Mesothelial cell of epicardium (in vitro differentiated cells): ENCODE data around the gene ITPRIPL1. TPM values are rescaled to one million over a fixed set of nuclear protein-coding genes. Genes with fewer than 3 reads are reported as not detected.
"Not testable (repeated sequence)": the region's sequence is repeated elsewhere in the genome, so short reads cannot be mapped to it uniquely, and the experiment has no call there.

Experiments
- DNase-seq, 2 experiments: peaks; one replicate each; pipeline ENCODE4 v3.0.0; 2021; ENCODE audit warnings: low spot score in 2 of 2; ENCODE audit not compliant: unreplicated experiment in 2 of 2
- H3K27ac Mint-ChIP-seq: 2 replicates; pipeline ENCODE4 v1.8.0; 2021; ENCODE audit warnings: mixed read lengths
- H3K27me3 Mint-ChIP-seq: 2 replicates; pipeline ENCODE4 v1.8.0; 2021; ENCODE audit warnings: low read depth, mixed read lengths
- H3K36me3 Mint-ChIP-seq: 2 replicates; pipeline ENCODE4 v1.8.0; 2021; ENCODE audit warnings: mixed read lengths
- H3K4me1 Mint-ChIP-seq: 2 replicates; pipeline ENCODE4 v1.8.0; 2021; ENCODE audit warnings: mixed read lengths
- H3K4me3 Mint-ChIP-seq: 2 replicates; pipeline ENCODE4 v1.8.0; 2021; ENCODE audit warnings: mild to moderate bottlenecking, moderate library complexity, mixed read lengths
- H3K9me3 Mint-ChIP-seq: 2 replicates; pipeline ENCODE4 v1.8.0; 2021; ENCODE audit warnings: mixed read lengths
- total RNA-seq: library from RNA; stranded (reverse); gene quantifications from 3 replicates; pipeline ENCODE4 v1.2.1, GENCODE V29; 2021
- TF ChIP-seq, protein P1 (sequence below): fragments of 200-600 bp; sonication (generic); IDR thresholded peaks from one replicate; pipeline ENCODE4 v1.5.0; 2021; ENCODE audit warnings: antibody characterized with exemption; ENCODE audit not compliant: unreplicated experiment

Gene ITPRIPL1
- total RNA-seq: 8.9 to 12.0 TPM (median 10.9 TPM) in 3 replicates

DNA sequence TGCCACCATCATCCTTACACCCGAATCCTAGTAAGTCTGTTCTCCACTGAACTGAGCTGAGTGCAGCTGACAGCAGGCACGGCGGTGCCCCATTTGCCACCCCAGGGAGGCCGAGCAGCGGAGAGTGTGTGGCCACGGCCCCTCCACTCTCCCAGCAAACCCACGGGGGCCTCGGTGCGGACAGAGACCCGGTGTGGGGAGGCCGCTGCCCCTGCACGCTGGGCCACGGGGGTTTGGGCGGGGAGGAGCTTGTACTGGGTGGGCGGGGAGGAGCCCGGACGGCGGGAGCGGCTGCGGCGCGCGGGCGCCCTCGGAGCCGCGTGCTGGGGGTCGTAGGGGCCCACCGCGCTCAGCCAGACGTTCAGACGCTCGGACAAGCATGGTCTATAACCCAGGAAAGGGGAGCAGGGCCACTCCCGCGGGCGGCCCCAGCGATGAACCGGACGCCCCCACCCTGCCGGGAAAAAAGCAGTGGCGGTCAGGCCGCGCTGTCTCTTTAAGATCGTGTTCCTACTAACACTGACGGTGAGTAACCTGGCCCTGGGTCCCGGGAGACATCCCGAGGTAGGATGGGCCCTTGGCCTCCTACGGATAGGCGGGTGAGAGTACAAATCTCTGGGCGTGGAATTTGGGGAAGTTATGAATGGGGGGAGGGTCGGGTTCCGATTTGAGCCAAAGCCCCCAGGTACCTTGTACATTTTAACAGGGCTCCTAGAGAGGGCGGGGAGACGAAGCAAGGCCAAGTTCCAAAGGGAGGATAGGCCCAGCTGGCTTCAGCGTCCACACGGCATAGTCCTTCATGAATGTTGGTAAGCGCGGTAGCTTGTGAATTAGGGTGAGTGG, at the start of gene ITPRIPL1:
Gene ITPRIPL1 (plus strand): TSS at position 277 of the 843 bp plus-strand sequence. CDS start 523 bp downstream, at position 800.
- Mint-ChIP-seq H3K4me1 (peaks cover 20% of the 10 kb centered on the region), H3K27me3 (peaks cover 47% of the 10 kb centered on the region), H3K9me3 (no peaks in the 10 kb centered on the region), H3K4me3 (peak within 1 kb of the TSS; percentile 77), H3K36me3 (peaks cover 20% of the 10 kb centered on the region), H3K27ac (peak within 1 kb of the TSS; percentile 41)
- peak in 1 of 2 experiments; percentile 48 for DNase-seq
- TF ChIP-seq, protein P1, sequence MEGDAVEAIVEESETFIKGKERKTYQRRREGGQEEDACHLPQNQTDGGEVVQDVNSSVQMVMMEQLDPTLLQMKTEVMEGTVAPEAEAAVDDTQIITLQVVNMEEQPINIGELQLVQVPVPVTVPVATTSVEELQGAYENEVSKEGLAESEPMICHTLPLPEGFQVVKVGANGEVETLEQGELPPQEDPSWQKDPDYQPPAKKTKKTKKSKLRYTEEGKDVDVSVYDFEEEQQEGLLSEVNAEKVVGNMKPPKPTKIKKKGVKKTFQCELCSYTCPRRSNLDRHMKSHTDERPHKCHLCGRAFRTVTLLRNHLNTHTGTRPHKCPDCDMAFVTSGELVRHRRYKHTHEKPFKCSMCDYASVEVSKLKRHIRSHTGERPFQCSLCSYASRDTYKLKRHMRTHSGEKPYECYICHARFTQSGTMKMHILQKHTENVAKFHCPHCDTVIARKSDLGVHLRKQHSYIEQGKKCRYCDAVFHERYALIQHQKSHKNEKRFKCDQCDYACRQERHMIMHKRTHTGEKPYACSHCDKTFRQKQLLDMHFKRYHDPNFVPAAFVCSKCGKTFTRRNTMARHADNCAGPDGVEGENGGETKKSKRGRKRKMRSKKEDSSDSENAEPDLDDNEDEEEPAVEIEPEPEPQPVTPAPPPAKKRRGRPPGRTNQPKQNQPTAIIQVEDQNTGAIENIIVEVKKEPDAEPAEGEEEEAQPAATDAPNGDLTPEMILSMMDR: no peak

DNA sequence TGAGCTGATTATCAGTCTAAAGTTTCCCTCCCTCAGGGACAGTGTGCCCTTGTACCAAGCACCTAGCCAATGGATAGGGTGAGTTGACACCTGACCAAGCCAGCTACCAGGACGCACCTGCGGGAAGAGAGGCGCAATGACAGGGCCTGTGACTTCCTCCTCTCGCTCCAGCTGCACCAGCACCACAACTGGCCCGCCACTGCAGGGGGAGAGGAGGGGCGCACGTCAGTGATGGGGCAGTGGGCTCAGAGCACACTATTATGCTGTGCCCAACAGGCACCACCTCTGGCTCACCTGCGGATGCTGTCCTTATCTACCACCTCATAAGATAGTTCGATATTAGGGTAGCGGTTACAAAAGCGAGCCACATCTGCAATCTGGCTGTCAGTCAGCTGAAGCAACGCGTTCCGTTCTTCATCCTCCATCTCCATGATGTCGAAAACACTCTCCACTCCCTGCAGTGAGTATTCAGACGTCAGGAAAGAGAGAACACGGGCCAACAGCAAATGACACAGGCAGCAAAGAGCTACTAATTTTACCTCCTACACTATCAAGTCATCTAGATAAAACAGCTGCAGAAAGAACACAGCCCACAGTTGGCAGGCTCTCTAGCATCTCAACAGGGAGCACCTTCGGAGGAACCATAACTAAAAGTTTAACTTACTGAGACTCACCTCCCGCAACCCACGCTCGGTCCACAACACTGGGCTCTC, 48.2 kb upstream of the ITPRIPL1 start:
- peaks cover 59% of the 10 kb centered on the region for H3K36me3 Mint-ChIP-seq

DNA sequence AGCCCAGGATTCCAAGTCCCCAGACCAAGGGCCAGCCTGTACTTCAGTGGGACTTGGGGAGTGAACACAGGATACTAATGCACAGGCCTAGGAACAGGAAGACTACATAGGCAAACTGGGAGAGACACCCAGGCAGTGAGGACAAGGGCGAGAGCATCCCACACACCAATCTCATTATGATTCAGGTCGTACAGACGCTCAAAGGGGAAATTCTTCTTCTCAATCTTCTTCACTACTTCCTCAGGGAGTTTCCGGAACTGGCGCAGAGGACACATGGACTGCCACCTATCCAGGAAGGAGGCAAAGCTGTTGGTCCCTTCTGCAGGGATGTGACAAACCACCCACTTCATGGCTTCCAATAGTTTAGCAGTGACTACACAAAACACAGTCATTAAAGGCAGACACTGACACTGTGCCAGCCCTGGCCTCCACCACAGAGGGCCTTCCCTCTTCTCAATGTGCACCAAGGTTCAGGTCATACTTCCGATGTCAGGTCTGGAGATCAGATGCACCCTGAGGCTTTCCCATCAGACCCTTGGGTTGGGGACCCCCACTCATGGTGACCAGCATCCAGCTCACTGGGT, 37.8 kb upstream of the ITPRIPL1 start:
- TF ChIP-seq, protein P1: no peak
- H3K36me3 Mint-ChIP-seq: peaks cover 56% of the 10 kb centered on the region
- DNase-seq: no peak
- H3K4me3 Mint-ChIP-seq: no peak overlapping the region
- H3K27me3 Mint-ChIP-seq: no peaks in the 10 kb centered on the region
- no peak overlapping the region for H3K27ac Mint-ChIP-seq
- no peaks in the 10 kb centered on the region for H3K4me1 Mint-ChIP-seq
- no peaks in the 10 kb centered on the region for H3K9me3 Mint-ChIP-seq

More for the DNA sequence above, 48.2 kb upstream of the ITPRIPL1 start:
- no peaks in the 10 kb centered on the region for H3K9me3 Mint-ChIP-seq
- TF ChIP-seq, protein P1: no peak
- H3K27me3 Mint-ChIP-seq: no peaks in the 10 kb centered on the region
- no peak overlapping the region for H3K27ac Mint-ChIP-seq
- H3K4me1 Mint-ChIP-seq: no peaks in the 10 kb centered on the region
- no peak for DNase-seq
- H3K4me3 Mint-ChIP-seq: no peak overlapping the region

GRCh38 chr2:96291751-96292150, 33.4 kb upstream of the ITPRIPL1 start:
- H3K27ac Mint-ChIP-seq: no peak overlapping the region
- H3K27me3 Mint-ChIP-seq: no peaks in the 10 kb centered on the region
- peaks cover 67% of the 10 kb centered on the region for H3K36me3 Mint-ChIP-seq
- no peak overlapping the region for H3K4me3 Mint-ChIP-seq
- no peaks in the 10 kb centered on the region for H3K9me3 Mint-ChIP-seq
- TF ChIP-seq, protein P1: no peak
- H3K4me1 Mint-ChIP-seq: no peaks in the 10 kb centered on the region
- no peak for DNase-seq

GRCh38 chr2:96294271-96294670, 30.8 kb upstream of the ITPRIPL1 start:
- H3K36me3 Mint-ChIP-seq: peaks cover 73% of the 10 kb centered on the region
- H3K4me1 Mint-ChIP-seq, H3K27me3 Mint-ChIP-seq, H3K4me3 Mint-ChIP-seq, H3K9me3 Mint-ChIP-seq, H3K27ac Mint-ChIP-seq, DNase-seq: not testable (repeated sequence)
